ENCODE results near the gene HS6ST3. TPM values are rescaled to one million over a fixed set of nuclear protein-coding genes. Genes with fewer than 3 reads are reported as not detected.

Gene HS6ST3
- total and polyA plus RNA-seq, 2 donors (not counting 1 experiment from before 2014, with no cell fraction given), result not detected

GRCh38 chr13:96782186-96782585 lies 692.3 kb downstream of the HS6ST3 start:
- TF ChIP-seq CTCF (conservative IDR thresholded peaks at IDR 0.05 in 1 of 2, IDR thresholded peaks at IDR 0.05 in 1 of 2; ENCODE audit: low read depth in 1 of 2, low read length in 2 of 2), result no peak
- no peak for TF ChIP-seq EZH2 (IDR thresholded peaks at IDR 0.05; ENCODE audit: low read length, missing control alignments)

GRCh38 chr13:96783057-96783456 lies 693.1 kb downstream of the HS6ST3 start:
- H3K27ac ChIP-seq (ENCODE audit: insufficient read depth, low read length), result no peak overlapping the region
- no peak for DNase-seq (ENCODE audit: low read depth in 2 of 2)
- no peaks in the 10 kb centered on the region for H3K4me1 ChIP-seq (ENCODE audit: control insufficient read depth, extremely low read depth, insufficient read depth, low read length)
- TF ChIP-seq EZH2 (IDR thresholded peaks at IDR 0.05; ENCODE audit: low read length, missing control alignments) (no peak), CTCF (conservative IDR thresholded peaks at IDR 0.05 in 1 of 2, IDR thresholded peaks at IDR 0.05 in 1 of 2; ENCODE audit: low read depth in 1 of 2, low read length in 2 of 2) (no peak)
- no peaks in the 10 kb centered on the region for H4K20me1 ChIP-seq (ENCODE audit: control insufficient read depth, extremely low read depth, insufficient read depth, low read length)
- no peaks in the 10 kb centered on the region for H3K9me3 ChIP-seq (ENCODE audit: control insufficient read depth, insufficient read depth, low read depth, low read length)
- no peaks in the 10 kb centered on the region for H3K36me3 ChIP-seq (ENCODE audit: control insufficient read depth, insufficient read depth, low read length)
- H3K9ac ChIP-seq (ENCODE audit: insufficient read depth, low read length), result no peak overlapping the region
- H3K79me2 ChIP-seq (ENCODE audit: control insufficient read depth, insufficient read depth, low read length), result no peaks in the 10 kb centered on the region
- H3K4me3 ChIP-seq (replicated peaks in 1 of 4; ENCODE audit: control extremely low read depth in 1 of 4, insufficient read depth in 1 of 4, low read depth in 3 of 4, low read length in 4 of 4), result no peak overlapping the region
- no peak overlapping the region for H2AFZ ChIP-seq (ENCODE audit: low read length)
- no peak overlapping the region for H3K4me2 ChIP-seq (ENCODE audit: extremely low read depth, insufficient read depth, low read length)
- no peaks in the 10 kb centered on the region for H3K27me3 ChIP-seq (ENCODE audit: control insufficient read depth, insufficient read depth, low read length)

More at GRCh38 chr13:96782186-96782585, 692.3 kb downstream of the HS6ST3 start:
- Histone ChIP-seq H3K4me2 (ENCODE audit: extremely low read depth, insufficient read depth, low read length) (no peak overlapping the region), H4K20me1 (ENCODE audit: control insufficient read depth, extremely low read depth, insufficient read depth, low read length) (no peaks in the 10 kb centered on the region), H3K79me2 (ENCODE audit: control insufficient read depth, insufficient read depth, low read length) (no peaks in the 10 kb centered on the region), H3K9ac (ENCODE audit: insufficient read depth, low read length) (no peak overlapping the region), H3K9me3 (ENCODE audit: control insufficient read depth, insufficient read depth, low read depth, low read length) (no peaks in the 10 kb centered on the region), H2AFZ (ENCODE audit: low read length) (no peak overlapping the region), H3K27me3 (ENCODE audit: control insufficient read depth, insufficient read depth, low read length) (no peaks in the 10 kb centered on the region), H3K27ac (ENCODE audit: insufficient read depth, low read length) (no peak overlapping the region), H3K36me3 (ENCODE audit: control insufficient read depth, insufficient read depth, low read length) (no peaks in the 10 kb centered on the region), H3K4me3 (replicated peaks in 1 of 4; ENCODE audit: control extremely low read depth in 1 of 4, insufficient read depth in 1 of 4, low read depth in 3 of 4, low read length in 4 of 4) (no peak overlapping the region), H3K4me1 (ENCODE audit: control insufficient read depth, extremely low read depth, insufficient read depth, low read length) (no peaks in the 10 kb centered on the region)
- no peak for DNase-seq (ENCODE audit: low read depth in 2 of 2)

GRCh38 chr13:96783511-96783910 lies 693.6 kb downstream of the HS6ST3 start:
- no peak overlapping the region for H3K9ac ChIP-seq (ENCODE audit: insufficient read depth, low read length)
- H3K79me2 ChIP-seq (ENCODE audit: control insufficient read depth, insufficient read depth, low read length), result no peaks in the 10 kb centered on the region
- H3K4me3 ChIP-seq (replicated peaks in 1 of 4; ENCODE audit: control extremely low read depth in 1 of 4, insufficient read depth in 1 of 4, low read depth in 3 of 4, low read length in 4 of 4), result no peak overlapping the region
- no peaks in the 10 kb centered on the region for H3K4me1 ChIP-seq (ENCODE audit: control insufficient read depth, extremely low read depth, insufficient read depth, low read length)
- no peak for DNase-seq (ENCODE audit: low read depth in 2 of 2)
- H3K9me3 ChIP-seq (ENCODE audit: control insufficient read depth, insufficient read depth, low read depth, low read length), result no peaks in the 10 kb centered on the region
- no peaks in the 10 kb centered on the region for H3K36me3 ChIP-seq (ENCODE audit: control insufficient read depth, insufficient read depth, low read length)
- H3K27ac ChIP-seq (ENCODE audit: insufficient read depth, low read length), result no peak overlapping the region
- H4K20me1 ChIP-seq (ENCODE audit: control insufficient read depth, extremely low read depth, insufficient read depth, low read length), result no peaks in the 10 kb centered on the region
- no peaks in the 10 kb centered on the region for H3K27me3 ChIP-seq (ENCODE audit: control insufficient read depth, insufficient read depth, low read length)
- H3K4me2 ChIP-seq (ENCODE audit: extremely low read depth, insufficient read depth, low read length), result no peak overlapping the region
- no peak overlapping the region for H2AFZ ChIP-seq (ENCODE audit: low read length)
- no peak for TF ChIP-seq CTCF (conservative IDR thresholded peaks at IDR 0.05 in 1 of 2, IDR thresholded peaks at IDR 0.05 in 1 of 2; ENCODE audit: low read depth in 1 of 2, low read length in 2 of 2)
- TF ChIP-seq EZH2 (IDR thresholded peaks at IDR 0.05; ENCODE audit: low read length, missing control alignments), result no peak
